Hematopoietic multipotent progenitor cell treated with erythropoietin and hydrocortisone succinate and interleukin-3 and kit ligand, for 17 days (in vitro differentiated cells): ENCODE measurements around the gene ARL14EP.

ENCODE experiments used
- DNase-seq: peaks from one replicate; pipeline ENCODE4 v3.0.0-alpha.2; 2015; ENCODE audit warnings: low spot score

The ARL14EP gene

GRCh38 chr11:30380846-30381245, 57.9 kb downstream of the ARL14EP start:
- no peak for DNase-seq

GRCh38 chr11:30381879-30382278, 59.0 kb downstream of the ARL14EP start:
- DNase-seq = no peak
